GM23338 (cell line): ENCODE measurements around the gene STON2. TPM values are rescaled to one million over a fixed set of nuclear protein-coding genes. Genes with fewer than 3 reads are reported as not detected.

Source experiments
- ATAC-seq: fragments of 200-7000 bp; cut with Tn5 transposase; 3 replicates; pipeline ENCODE4 v1.9.1; 2020
- DNase-seq: peaks from one replicate; pipeline ENCODE4 v3.0.0-alpha.2; 2015; ENCODE audit warnings: low spot score
- H2AFZ ChIP-seq: fragments of 200-600 bp; sonication (generic); 2 replicates; pipeline ENCODE4 v1.8.0; 2016; ENCODE audit warnings: antibody characterized with exemption, mild to moderate bottlenecking, moderate library complexity
- H3F3A ChIP-seq: fragments of 200-600 bp; sonication (generic); replicated peaks from 2 replicates; pipeline ENCODE4 v1.8.0; 2017; ENCODE audit warnings: antibody characterized with exemption, mixed run types, low read depth
- H3K27ac ChIP-seq: fragments of 200-600 bp; sonication (generic); 2 replicates; pipeline ENCODE4 v1.6.1; 2016; ENCODE audit warnings: low read depth
- H3K27me3 ChIP-seq: fragments of 200-600 bp; sonication (generic); 2 replicates; pipeline ENCODE4 v1.8.0; 2016; ENCODE audit warnings: mild to moderate bottlenecking, mixed run types, moderate library complexity; ENCODE audit not compliant: insufficient read depth
- H3K36me3 ChIP-seq: fragments of 200-600 bp; sonication (generic); 2 replicates; pipeline ENCODE4 v1.8.0; 2016; ENCODE audit warnings: mild to moderate bottlenecking; ENCODE audit not compliant: insufficient read depth
- H3K4me1 ChIP-seq: fragments of 200-600 bp; sonication (generic); 2 replicates; pipeline ENCODE4 v1.8.0; 2016; ENCODE audit warnings: mild to moderate bottlenecking, moderate library complexity; ENCODE audit not compliant: insufficient read depth
- H3K4me2 ChIP-seq: fragments of 200-600 bp; sonication (generic); 2 replicates; pipeline ENCODE4 v1.7.1; 2017; ENCODE audit warnings: mixed run types
- H3K4me3 ChIP-seq: fragments of 200-600 bp; sonication (generic); 2 replicates; pipeline ENCODE4 v1.6.1; 2016; ENCODE audit warnings: mixed run types
- H3K79me2 ChIP-seq: fragments of 200-600 bp; sonication (generic); replicated peaks from 2 replicates; pipeline ENCODE4 v1.8.0; 2017; ENCODE audit warnings: mild to moderate bottlenecking; ENCODE audit not compliant: insufficient read depth
- H3K9me2 ChIP-seq: fragments of 200-600 bp; sonication (generic); 2 replicates; pipeline ENCODE4 v1.8.0; 2017; ENCODE audit not compliant: insufficient read depth
- H4K20me1 ChIP-seq: fragments of 200-600 bp; sonication (generic); replicated peaks from 2 replicates; pipeline ENCODE4 v1.8.0; 2017; ENCODE audit warnings: mild to moderate bottlenecking; ENCODE audit not compliant: insufficient read depth
- H3K27ac Mint-ChIP-seq: 2 replicates; pipeline ENCODE4 v1.8.0; 2020; ENCODE audit warnings: inconsistent platforms, mild to moderate bottlenecking, moderate library complexity, mixed read lengths
- H3K27me3 Mint-ChIP-seq: 3 replicates; pipeline ENCODE4 v1.8.0; 2022; ENCODE audit warnings: low read depth, mild to moderate bottlenecking, moderate library complexity, mixed read lengths, inconsistent platforms; ENCODE audit not compliant: insufficient read depth, poor library complexity
- H3K36me3 Mint-ChIP-seq: 3 replicates; pipeline ENCODE4 v1.8.0; 2021; ENCODE audit warnings: low read depth, mild to moderate bottlenecking, inconsistent platforms, moderate library complexity, mixed read lengths
- H3K4me1 Mint-ChIP-seq: 3 replicates; pipeline ENCODE4 v1.8.0; 2020; ENCODE audit warnings: mild to moderate bottlenecking, inconsistent platforms, mixed read lengths
- H3K4me3 Mint-ChIP-seq: 3 replicates; pipeline ENCODE4 v1.8.0; 2021; ENCODE audit warnings: moderate library complexity, mild to moderate bottlenecking, inconsistent platforms, mixed read lengths
- H3K9me3 Mint-ChIP-seq: 3 replicates; pipeline ENCODE4 v1.8.0; 2020; ENCODE audit warnings: moderate library complexity, mild to moderate bottlenecking, inconsistent platforms, mixed read lengths
- CREB1 ChIP-seq: fragments of 250-450 bp; sonication (Bioruptor Pico); IDR thresholded peaks from 2 replicates; pipeline ENCODE4 v1.5.0; 2020; ENCODE audit warnings: low read depth, mild to moderate bottlenecking, moderate library complexity
- CTCF ChIP-seq, 2 experiments: fragments of 200-600 bp in 1 of 2; sonication (generic) in 1 of 2; conservative IDR thresholded peaks; 2 replicates each; pipeline versions ENCODE4 v1.5.1 to v1.6.1; 2016 to 2017; ENCODE audit warnings: antibody characterized with exemption in 2 of 2, low read depth in 2 of 2, mild to moderate bottlenecking in 2 of 2, moderate library complexity in 1 of 2
- ETS1 ChIP-seq: IDR thresholded peaks from 2 replicates; pipeline ENCODE4 v1.6.1; 2016; ENCODE audit warnings: antibody characterized with exemption
- EZH2 ChIP-seq: fragments of 200-600 bp; sonication (generic); IDR thresholded peaks from one replicate; pipeline ENCODE4 v1.8.0; 2017; ENCODE audit warnings: antibody characterized with exemption, mild to moderate bottlenecking, low read depth; ENCODE audit not compliant: unreplicated experiment
- EZH2phosphoT487 ChIP-seq: fragments of 200-600 bp; sonication (generic); IDR thresholded peaks from one replicate; pipeline ENCODE4 v1.8.1; 2018; ENCODE audit warnings: antibody characterized with exemption; ENCODE audit not compliant: unreplicated experiment
- JUNB ChIP-seq: IDR thresholded peaks from one replicate; pipeline ENCODE4 v1.6.1; 2016; ENCODE audit warnings: antibody characterized with exemption; ENCODE audit not compliant: unreplicated experiment
- NANOG ChIP-seq: IDR thresholded peaks from 2 replicates; pipeline ENCODE4 v1.6.1; 2016; ENCODE audit warnings: antibody characterized with exemption, borderline replicate concordance
- POLR2AphosphoS5 ChIP-seq: IDR thresholded peaks from 2 replicates; pipeline ENCODE4 v1.6.1; 2016; ENCODE audit warnings: antibody characterized with exemption, low read depth
- REST ChIP-seq: IDR thresholded peaks from one replicate; pipeline ENCODE4 v1.6.1; 2018; ENCODE audit warnings: antibody characterized with exemption; ENCODE audit not compliant: unreplicated experiment
- STAT1 ChIP-seq: IDR thresholded peaks from one replicate; pipeline ENCODE4 v1.6.1; 2016; ENCODE audit warnings: antibody characterized with exemption; ENCODE audit not compliant: unreplicated experiment
- ZNF114 ChIP-seq: fragments of 250-450 bp; sonication (Bioruptor Pico); IDR thresholded peaks from 2 replicates; pipeline ENCODE4 v1.5.0; 2020; ENCODE audit warnings: mild to moderate bottlenecking, moderate library complexity
- ZNF331 ChIP-seq: fragments of 250-450 bp; sonication (Bioruptor Pico); IDR thresholded peaks from 2 replicates; pipeline ENCODE4 v1.5.0; 2020; ENCODE audit warnings: low read depth, mild to moderate bottlenecking, moderate library complexity
- polyA plus RNA-seq: library from polyadenylated mRNA; unstranded; fragments of >200 nt; fragmentation: Nextera tagmentation; extraction: Ambion mirVana; gene quantifications from 2 replicates; pipeline ENCODE4 v1.2.1, GENCODE V29; 2016
- total RNA-seq: library from RNA; depleted of rRNA; stranded (reverse); fragments of >200 nt; shearing (Covaris generic); gene quantifications from 2 replicates; pipeline ENCODE4 v1.2.3, GENCODE V29; 2014

The STON2 gene
- total and polyA plus RNA-seq, 2 experiments from 2014 or later = 8.2 to 71.0 TPM

GRCh38 chr14:81416194-81416952 lies 16.2 kb upstream of the STON2 start (continued):
- TF ChIP-seq CTCF (conservative IDR thresholded peaks at IDR 0.05; ENCODE audit: low read depth in 2 of 2) = no peak
- TF ChIP-seq NANOG = no peak
- no peak for TF ChIP-seq EZH2

- H3K36me3 Mint-ChIP-seq = peaks cover 38% of the 10 kb centered on the region
- Histone ChIP-seq H4K20me1 (no peaks in the 10 kb centered on the region), H3K27ac (no peak overlapping the region), H3K4me1 (no peaks in the 10 kb centered on the region), H3K36me3 (no peaks in the 10 kb centered on the region), H3F3A (no peaks in the 10 kb centered on the region), H2AFZ (no peak overlapping the region), H3K4me2 (no peak overlapping the region), H3K4me3 (no peak overlapping the region), H3K79me2 (peaks cover 23% of the 10 kb centered on the region), H3K27me3 (no peaks in the 10 kb centered on the region), H3K9me2 (0 out of 2 replicates have a peak, but pooled peaks cover 5% of the 10 kb centered on the region)
- no peak overlapping the region for H3K4me3 Mint-ChIP-seq
- DNase-seq = no peak
- no peaks in the 10 kb centered on the region for H3K27me3 Mint-ChIP-seq
- H3K4me1 Mint-ChIP-seq = no peaks in the 10 kb centered on the region; the same call in 1 of the 3 replicates
- peaks cover 10% of the 10 kb centered on the region for H3K9me3 Mint-ChIP-seq
- H3K27ac Mint-ChIP-seq = no peak overlapping the region
- ATAC-seq = no peak
- TF ChIP-seq ZNF114 (CRISPR knock-in tag) (no peak), JUNB (no peak), CREB1 (no peak), CTCF (conservative IDR thresholded peaks at IDR 0.05; ENCODE audit: low read depth in 2 of 2) (no peak), NANOG (no peak), STAT1 (no peak), EZH2 (no peak), ZNF331 (CRISPR knock-in tag) (no peak), POLR2AphosphoS5 (no peak), EZH2phosphoT487 (no peak), ETS1 (no peak), REST (no peak)
These were observed 15.7 kb upstream of the STON2 start for GRCh38 chr14:81415781-81416180.
